ENCODE data around the gene MINDY2.

GRCh38 chr15:58839485-58839884 lies 68.4 kb downstream of the MINDY2 start:
- TF ChIP-seq EZH2 (IDR thresholded peaks at IDR 0.05) (no peak), POLR2AphosphoS5 (IDR thresholded peaks at IDR 0.05; ENCODE audit: borderline replicate concordance, low read depth, low read length) (no peak), FOXP2 (optimal IDR thresholded peaks at IDR 0.05; ENCODE audit: control extremely low read depth, extremely low read length, insufficient read depth) (no peak)
